Inflammatory macrophage (primary cell): ENCODE results near the gene DOK3.

Experiments used
- DNase-seq, 2 donors: peaks; one replicate each; pipeline ENCODE4 v3.0.0-alpha.2; 2020 to 2022

Gene DOK3

DNA sequence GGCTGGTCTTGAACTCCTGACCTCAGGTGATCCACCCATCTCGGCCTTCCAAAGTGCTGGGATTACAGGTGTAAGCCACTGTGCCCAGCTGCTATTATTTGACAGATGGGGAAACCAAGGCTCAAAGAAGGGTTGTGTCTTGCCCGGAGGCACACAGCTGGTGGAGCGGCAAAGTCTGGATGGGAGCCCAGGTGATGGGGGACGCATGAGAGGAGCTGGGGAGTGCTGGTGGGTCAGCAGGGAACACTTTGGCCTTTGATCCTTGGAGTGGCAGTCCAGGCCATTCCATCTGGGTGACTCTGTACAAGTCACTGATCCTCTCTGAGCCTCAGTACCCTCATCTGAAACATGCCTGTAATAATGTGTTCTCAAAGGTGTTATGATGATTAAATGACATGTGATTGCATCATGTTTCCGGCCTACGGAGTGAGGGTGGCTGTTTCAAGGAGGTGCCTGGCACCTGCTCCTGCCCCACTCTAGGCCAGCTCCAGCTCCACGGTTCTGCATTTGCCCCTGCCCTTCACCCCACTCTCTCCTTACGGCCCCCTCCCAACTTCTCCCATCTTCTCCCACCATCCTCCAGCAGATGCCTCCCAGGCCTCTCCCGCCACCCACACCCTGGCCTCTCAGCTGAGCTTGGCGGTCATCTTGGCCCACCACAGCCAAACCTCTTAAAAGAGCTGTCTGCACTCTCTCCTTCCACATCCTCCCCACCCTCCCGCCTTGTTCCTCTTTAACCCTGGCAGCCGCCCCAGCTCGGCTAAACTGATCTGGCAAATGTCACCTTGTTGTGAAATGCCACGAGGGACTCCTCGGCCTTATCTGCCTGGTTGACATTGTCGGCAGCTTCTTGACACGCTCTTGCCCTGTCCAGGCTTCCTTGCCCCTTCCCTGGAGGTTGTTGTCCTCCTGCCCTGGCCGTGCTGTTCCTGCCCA is 30.6 kb downstream of the DOK3 start:
- DNase-seq, result peak; percentile 85 to 92

DNA sequence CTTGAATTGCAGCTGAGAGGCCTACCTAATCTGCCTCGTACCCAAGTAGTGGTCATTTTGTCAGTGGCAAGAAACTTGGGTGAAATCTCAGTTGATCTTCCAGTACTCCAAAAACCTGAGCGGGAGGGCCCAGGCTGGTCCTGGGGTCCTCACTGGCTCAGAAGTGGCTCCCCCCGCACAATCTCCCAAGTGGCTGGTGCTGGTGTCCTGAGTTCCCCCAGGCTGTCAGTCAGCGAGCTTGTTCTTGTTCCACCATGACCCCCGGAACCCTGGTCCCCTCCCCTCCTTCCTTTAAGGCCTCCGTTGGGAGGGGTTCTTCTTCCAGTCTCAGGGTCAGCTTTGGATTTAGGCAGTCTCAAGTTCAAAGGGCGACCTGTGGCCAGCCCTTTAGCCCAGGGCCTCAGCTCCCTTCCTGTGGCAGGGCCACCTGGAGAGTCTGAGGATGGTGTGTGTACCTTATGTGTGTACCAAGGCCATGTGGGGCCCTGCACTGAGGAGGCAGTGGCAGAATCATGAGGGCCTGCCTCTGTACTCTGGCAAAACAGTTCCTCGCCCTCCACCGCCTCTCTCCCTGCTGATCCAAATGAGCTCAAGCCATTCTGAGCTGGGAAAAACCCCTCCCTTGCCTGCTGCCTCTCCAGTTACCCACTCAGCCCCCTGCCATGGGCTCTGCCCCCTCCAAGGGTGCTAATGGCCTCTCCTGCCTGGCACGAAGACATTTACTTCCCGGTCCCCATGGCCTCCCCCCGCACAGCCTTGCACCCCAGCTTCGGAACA is 31.7 kb downstream of the DOK3 start:
- DNase-seq, result no peak

DNA sequence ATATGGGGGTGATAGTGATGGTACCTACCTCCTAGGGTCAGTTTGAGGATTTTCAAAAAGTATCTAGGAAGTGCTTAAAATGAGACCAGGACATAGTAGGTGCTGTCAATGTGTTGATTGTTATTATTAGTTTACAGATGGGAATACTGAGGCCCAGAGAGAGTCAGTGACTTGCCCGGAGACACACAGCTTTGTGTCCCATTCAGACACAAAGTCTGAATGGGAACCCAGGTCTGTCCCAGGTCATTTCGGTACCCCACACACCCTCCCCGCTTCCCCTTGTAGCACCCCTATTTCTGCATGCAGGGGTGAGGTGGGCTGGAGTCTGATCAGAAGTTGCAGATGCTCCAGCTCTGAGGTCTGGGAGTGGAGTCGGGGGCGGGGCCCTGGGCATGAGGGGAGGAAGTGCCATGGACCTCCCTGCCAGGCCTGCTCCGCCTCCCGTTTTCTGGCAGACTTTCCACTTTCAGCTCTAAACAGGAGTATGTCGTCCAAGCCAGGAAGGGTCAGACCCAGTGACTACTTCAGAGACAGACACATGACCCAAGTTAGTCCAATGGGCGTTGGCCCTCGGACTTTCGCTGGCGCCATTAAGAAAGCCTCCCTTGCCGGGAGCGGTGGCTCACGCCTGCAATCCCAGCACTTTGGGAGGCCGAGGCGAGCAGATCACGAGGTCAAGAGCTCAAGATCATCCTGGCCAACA is 32.9 kb downstream of the DOK3 start:
- DNase-seq, result no peak

DNA sequence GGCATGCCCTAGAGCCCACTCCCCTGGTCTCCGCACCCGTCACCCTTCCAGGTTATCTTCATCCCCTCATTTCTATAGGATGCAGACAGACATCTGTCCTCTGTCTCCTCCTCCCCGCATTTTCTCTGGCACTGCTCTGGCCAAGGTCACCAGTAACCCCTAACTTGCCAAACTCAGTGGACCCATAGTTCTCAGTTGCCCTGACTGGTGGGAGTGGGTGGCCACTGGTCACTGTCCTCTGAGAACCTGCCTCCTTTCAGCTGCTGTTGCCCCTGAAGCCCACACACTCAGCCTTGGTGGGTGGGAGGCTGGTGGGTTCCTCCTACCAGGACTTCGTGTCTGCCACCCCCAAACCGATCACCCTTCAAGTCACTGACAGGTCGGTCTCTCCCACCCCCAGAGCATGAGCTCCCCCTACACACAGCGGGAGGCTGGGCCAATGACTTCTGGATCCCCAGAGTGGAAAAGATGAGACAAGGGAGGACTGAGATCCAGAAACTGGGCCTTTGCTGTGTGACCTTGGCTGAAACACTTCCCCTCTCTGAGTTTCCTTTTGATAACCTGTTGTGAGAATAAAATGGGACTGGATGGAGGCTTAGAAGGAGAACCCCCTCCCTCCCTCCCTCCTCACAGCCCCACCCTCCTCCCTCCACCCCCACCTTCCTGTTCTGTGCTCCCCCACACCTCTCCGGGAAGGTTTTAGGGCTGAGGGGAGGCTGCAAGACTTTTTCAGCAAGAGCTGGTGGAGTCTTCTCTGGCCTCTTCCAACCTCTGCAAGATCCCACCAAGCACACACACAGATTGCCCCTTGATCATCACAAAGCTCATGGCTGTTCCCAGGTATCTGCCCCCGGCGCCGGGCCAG is 33.8 kb downstream of the DOK3 start:
- DNase-seq, result no peak

DNA sequence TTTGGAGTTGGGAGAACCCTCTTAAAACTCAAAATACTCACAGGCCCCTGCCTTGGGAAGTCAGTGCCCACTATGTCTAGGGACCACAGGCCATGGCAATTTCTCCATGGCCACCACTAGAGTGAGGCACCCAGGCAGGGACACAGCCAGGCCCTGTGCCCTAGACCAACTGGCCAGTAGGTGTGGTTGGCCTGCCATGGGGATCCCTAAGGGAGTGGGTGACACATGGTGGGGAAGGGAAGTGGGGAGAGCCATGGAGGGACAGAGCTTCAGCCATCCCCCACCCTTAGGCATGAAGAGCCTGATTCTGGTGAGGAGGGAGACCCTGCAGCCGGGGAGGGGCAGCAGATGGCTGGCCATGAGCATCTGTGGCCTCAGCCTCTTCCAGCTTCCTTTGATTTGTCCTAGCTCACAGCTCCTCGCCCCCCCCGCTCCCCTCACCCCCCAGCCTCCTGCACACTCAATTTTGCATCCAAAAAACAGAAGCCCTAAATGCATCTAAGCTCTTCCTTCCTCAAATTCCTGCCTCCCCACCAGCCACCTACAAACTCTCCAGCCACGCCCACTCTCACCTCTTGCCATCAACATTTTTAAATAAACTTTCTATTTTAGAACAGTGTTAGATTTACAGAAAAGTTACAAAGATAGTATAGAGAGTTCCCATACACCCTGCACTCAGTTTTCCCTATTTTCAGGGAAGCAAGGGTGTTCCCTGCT is 34.6 kb downstream of the DOK3 start:
- peak; percentile 13 to 36 for DNase-seq

DNA sequence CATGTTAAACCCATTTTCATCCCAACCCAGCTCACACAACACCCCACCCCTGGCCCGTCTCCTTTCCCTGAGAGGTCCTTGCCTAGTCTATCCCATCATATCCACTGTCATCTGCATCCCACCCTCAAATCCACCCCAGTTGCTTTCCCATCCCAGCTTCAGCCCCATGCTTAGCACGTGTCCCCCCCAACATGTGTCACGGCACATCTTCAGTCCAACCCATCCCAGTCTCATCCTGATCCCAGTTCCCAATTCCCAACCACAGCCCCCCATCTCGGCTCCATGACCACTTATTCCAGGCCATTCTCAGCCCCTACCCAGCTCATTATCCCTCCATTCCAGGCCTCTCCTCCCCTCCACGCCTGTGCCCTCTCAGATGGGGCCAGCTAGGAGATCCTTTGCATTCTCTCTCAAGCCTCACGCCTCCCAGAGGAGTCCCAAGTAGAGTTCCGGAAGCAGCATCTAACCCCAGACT is 35.6 kb downstream of the DOK3 start:
- no peak for DNase-seq

DNA sequence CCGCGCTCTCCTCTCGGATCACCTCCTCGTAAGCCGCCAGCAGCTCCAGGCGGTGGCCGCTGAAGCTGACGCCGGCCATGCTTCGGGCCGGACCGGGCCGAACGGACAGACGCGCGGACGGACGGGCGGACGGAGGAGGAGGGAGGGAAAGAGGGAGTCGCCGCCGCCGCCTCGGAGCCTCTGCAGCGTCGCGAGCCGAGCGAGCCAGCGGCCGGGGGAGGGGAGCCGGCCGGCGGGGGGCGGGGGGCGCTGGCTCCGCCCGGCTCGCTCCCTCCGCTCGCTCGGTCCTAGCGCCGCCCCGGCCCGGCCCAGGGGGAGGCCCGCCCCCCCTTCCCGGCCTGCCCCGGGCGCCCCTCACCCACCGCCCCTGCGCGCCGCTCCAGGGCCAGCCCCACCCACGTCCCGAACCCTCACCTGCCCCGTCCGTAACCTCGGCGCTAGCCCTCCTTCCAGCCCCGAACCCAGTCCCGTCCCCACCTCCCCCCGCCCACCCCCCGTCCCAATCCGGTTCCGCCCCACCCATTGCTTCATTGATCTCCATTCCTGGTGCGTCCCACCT is 36.1 kb downstream of the DOK3 start, which contains the start of gene DBN1:
Gene DBN1 (minus strand): TSS at position 192 of the 559 bp plus-strand sequence. CDS start 113 bp downstream, at position 79.
- no peak for DNase-seq

DNA sequence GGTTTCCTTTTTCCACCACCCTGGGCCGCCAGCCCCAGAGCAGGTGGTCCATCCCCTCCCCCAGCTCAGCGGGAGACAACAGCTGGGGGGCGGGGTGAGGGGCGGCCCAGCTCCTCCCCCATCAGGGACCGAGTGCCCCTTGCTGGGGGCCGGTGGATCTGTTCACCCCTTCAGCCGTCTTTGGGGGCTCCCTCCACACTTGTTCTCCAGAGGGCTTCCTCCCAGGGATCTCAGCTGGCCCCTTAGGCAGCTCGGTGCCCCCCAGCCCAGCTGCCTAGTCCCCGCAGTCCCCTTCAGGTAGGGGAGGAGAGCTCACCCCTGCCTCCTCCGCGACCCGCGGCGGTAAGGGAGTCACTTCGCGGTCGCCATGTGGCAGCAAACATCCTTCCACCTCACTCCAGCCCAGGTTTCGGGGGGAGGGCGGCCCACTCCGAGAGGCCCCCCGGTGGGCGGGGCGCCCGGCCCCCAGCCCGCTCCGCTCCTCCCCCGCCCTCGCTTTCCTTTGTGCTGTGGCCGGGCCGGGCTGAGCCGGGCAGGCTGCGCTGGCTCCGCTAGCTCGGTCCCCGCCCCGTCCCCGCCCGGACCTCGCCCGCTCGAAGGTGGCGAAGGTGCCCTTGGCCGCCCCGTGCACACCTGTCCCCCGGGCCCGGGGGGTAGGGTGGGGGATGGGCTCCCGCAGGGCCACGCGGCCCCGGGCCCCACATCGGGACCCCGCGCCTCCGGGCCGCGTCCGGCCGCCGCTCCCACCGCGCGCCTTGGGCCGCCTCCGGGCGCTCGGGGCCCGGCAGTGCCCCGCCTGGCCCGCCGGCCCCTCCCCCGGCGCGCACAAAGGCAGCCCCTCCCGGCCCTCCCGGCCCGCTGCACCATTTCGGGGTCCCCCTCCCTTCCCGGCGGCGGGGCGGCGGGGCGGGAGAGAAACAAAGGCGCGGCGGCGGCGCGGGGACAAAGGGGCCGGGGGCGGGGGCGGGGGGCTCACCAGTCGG is 36.9 kb downstream of the DOK3 start:
- no peak for DNase-seq

DNA sequence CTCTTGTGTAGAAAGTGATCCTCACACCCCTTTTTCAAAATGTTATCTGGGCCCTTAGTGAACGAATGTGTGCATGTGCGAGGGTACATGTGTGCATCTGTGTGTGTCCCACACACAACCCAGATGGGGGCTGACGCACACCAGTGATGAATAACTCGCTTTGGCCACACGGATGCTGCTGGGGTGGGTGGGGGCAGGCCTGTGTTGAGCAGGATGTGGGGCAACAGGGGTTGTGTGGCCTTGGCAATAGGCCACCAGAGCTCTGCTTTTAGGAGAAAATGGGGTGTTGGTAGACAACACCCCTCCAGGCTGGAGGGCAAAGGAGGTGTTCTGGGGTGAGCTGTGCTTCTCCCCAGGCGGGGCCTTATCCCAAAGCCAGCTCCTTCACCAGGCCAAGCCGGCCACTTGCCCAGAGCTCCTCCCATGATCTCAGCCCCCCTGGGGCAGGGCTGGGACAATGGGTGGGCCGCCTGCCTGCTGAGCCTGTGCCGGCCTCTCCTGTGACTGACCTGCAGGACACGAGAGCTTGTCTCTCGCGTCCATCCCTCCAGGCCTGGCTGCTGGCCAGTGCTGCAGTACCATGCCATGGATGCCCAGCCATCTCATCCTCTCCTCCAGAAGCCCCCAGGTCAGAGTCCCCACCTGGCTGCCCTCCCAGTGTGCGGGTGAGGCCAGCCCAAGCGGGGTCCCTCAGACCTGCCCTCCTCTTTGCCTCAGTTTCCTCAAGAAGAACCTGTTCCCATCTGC is 37.8 kb downstream of the DOK3 start:
- no peak for DNase-seq

DNA sequence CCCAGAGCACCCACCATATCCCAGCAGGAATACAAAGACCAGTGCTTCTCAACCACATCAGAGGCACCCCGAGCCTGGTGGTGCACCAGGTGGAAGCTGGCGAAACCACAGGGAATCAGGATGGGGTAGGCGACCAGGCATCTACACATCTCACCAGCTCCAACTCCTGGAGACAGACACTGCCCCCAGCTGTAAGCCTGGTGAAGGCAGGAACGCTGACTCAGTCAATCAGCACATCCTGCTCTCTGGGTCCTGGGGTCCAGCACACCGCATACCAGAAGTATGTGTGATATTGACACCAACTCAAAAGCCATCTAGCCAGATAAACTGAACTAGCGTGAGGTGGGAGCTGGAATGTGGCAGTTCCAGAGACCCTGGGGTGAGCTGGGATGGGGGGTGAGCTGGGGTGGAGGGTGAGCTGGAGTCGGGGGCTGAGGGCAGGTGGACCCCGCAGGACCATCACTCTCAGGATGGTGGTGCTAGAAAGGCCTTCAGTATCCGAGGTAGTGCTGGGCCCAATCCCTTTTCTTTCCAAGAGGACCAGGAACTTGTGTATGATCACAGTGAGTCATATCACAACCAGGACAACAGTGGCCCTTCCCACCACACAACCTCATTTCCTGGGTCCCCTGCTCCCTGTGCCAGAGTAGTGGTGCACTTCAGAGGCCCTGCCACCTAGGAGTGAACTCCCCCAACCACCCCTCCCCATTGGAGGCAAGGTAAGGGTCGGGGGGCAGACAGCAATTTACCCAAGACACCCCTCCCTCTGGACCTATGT is 38.7 kb downstream of the DOK3 start:
- DNase-seq, result no peak

DNA sequence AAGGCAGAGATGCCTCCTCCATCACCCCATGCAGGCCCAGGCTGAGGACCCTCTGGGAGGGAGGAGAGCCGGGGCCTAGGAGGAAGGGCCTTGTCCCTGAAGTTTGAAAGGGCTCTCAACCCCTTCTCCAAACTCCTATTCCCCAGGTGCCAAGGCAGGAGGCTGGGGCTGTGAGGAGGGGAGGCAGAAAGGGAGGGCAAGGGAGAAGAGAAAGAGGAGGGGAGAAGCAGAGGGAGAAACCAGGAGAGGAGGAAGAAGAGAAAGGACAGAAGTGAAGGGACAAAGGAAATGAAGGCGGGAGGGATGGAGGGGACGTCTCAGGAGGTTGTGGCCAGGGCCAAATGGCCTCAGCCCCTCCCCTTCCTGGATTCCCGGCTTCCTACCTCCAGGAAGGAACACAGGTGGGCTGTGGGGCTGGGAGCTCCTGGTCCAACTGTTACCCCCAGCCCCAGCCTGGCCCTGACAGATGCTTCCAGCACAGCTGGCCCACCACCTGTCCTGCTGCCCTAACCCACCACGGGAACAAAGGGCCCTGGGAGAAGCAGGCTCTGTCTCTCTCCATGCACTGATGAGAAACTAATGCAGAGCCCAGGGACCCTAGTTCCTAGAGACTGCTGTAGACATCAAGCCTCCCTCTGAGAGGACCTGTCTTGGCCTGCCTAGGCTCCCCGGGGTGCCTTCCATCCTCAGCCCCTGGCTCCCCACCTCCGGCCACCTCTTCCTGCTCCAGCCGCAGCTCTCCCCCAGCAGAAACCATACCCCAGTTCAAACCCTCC is 39.7 kb downstream of the DOK3 start:
- no peak for DNase-seq

DNA sequence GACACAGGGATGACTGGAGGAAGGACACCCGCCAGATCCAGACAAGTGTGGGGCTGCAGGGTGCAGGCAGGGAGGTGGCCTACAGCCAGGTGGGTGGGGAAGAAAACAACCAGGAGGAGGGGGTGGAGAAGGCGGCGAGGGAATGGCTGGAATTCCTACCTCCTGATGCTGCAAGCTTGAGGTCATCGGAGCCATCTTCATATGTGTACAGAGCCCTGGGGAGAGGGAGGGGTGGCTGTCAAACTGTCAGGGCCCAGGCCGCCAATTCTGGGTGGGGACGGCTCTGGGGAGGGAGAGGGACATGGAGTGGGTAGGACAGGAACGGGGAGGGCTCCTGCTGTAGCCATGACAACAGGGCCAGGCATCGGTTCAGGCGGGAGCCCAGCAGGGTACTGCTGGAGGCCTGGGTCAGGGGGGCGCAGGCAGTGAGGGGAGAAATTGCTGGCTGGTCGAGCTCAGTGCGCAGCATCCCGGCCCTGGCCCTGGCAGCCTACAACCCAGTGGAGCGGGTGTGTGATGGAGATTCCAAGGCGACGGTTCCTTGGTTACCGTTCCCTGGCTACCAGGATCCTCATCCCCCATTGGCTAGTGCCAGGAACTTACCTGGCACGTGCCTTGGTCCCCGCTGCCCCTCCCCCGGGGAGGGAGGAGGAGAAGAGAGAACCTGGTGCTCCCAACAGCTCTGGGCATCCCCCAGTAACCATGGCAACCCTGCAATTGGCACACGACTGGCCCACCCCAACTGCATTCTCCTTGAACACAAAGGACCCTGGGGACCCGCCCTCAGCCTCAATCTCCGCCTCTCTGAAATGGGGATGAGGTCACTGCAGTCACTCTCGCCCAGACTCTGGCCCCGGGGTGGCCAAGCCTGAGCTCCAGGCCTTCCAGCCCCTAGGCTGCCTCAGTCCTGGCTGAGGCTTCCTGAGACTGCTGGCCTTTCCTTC is 40.7 kb downstream of the DOK3 start:
- no peak for DNase-seq

DNA sequence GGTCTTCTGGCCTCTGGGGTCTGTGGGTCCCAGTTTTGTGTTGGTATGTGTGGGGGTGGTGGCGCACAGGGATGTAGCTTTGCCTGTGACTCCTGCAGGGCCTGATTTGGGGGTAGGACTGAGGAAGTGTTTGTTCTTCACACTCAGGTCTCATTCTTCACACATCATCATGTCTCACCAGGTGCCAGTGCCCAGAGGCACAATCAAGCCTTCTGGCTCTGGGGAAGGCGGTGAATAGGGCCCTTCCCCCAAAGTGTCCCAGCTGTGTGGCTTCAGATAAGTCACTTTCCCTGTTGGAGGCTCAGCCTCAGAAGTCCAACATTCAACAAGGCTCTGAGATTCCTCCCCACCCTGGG is 41.3 kb downstream of the DOK3 start:
- DNase-seq, result no peak

DNA sequence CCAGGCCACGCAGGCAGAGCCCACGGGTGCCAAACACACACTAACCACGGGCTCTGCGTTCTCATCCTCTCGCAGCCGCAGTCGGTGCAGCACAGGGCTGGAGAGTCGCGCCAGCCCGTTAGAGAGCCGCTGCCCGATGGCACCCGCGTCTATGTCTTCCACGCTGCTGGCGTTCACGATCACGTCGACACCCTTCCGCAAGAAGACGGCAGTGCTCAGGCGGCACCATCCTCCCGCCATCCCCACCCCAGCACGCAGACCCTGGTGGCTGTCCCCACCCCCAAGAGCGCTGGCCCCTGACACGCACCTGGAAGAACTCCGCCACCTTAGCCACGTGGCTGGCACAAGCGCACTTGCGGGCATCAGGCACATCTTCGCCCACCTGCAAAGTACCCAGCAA is 42.2 kb downstream of the DOK3 start:
- DNase-seq, result no peak

DNA sequence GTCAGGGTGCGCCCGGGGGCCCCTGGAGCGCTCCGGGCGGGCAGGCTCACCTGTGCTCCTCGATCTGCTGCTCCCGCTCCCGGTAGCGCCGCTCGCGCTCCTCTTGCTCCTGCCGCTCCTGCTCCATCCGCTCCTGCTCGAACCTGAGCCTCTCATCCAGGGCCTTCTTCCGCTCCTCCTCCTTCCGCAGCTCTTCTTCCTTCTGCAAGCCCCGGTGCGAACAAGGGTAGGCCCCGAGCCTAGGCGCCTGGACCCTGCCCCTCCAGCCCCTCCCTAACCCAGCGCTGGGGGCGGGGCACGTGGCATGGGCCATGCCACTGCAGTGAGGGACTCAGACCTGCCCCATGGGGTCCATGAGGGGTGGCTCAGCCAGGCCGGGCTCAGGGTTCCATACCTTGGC is 42.8 kb downstream of the DOK3 start:
- DNase-seq, result no peak

DNA sequence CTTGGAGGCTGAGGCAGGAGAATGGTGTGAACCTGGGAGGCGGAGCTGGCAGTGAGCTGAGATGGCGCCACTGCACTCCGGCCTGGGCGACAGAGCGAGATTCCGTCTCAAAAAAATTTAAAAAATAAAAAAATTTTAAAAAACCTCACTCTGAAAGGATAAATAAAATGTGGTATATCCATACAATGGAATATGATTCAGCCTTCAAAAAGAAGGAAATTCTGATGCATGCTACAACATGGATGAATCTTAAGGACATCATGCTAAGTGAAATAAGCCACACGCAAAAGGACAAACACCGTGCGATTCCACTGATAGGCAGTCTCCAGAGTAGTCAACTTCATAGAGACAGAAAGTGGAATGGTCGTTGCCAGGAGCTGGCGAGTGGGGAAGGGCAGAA is 44.6 kb downstream of the DOK3 start:
- no peak for DNase-seq
